Spleen (tissue), 11 donors: ENCODE measurements around the gene AMBRA1. TPM values are rescaled to one million over a fixed set of nuclear protein-coding genes. Genes with fewer than 3 reads are reported as not detected.
A peak's percentile ranks its signal among the peaks of the same experiment; 100 is the strongest.

ENCODE experiments used
- DNase-seq: peaks from one replicate; pipeline ENCODE4 v3.0.0-alpha.2; 2020
- H3K27ac ChIP-seq, 8 donors: fragments of 200-600 bp; sonication (generic) in 7 of 8; 1 replicate in 4 of 8; 2 replicates in 4 of 8; pipeline versions ENCODE4 v1.5.0 to v1.8.0; 2016 to 2021; ENCODE audit warnings: inconsistent platforms in 4 of 8, mild to moderate bottlenecking in 4 of 8, moderate library complexity in 1 of 8
- H3K27me3 ChIP-seq, 7 donors: fragments of 200-600 bp; sonication (generic) in 6 of 7; replicated peaks in 1 of 7; 1 replicate in 4 of 7; 2 replicates in 3 of 7; pipeline versions ENCODE4 v1.5.0 to v1.8.0; 2016 to 2021; ENCODE audit warnings: inconsistent platforms in 3 of 7, mild to moderate bottlenecking in 1 of 7
- H3K36me3 ChIP-seq, 6 donors: fragments of 200-600 bp; sonication (generic) in 5 of 6; 1 replicate in 4 of 6; 2 replicates in 2 of 6; pipeline versions ENCODE4 v1.5.0 to v1.8.0; 2016 to 2021; ENCODE audit warnings: inconsistent platforms in 2 of 6
- H3K4me1 ChIP-seq, 6 donors: fragments of 200-600 bp; sonication (generic) in 5 of 6; 1 replicate in 3 of 6; 2 replicates in 3 of 6; pipeline versions ENCODE4 v1.5.0 to v1.8.0; 2016 to 2021; ENCODE audit warnings: inconsistent platforms in 3 of 6
- H3K4me3 ChIP-seq, 8 donors: fragments of 200-600 bp; sonication (generic) in 7 of 8; 1 replicate in 4 of 8; 2 replicates in 4 of 8; pipeline versions ENCODE4 v1.5.0 to v1.8.0; 2016 to 2021; ENCODE audit warnings: inconsistent platforms in 4 of 8, mild to moderate bottlenecking in 4 of 8, moderate library complexity in 2 of 8
- H3K9me3 ChIP-seq, 8 donors: fragments of 200-600 bp; sonication (generic) in 7 of 8; 1 replicate in 4 of 8; 2 replicates in 4 of 8; pipeline versions ENCODE4 v1.5.0 to v1.8.0; 2016 to 2021; ENCODE audit warnings: inconsistent platforms in 4 of 8
- CTCF ChIP-seq, 11 experiments: fragments of 200-600 bp in 7 of 11; fragments of 450-650 bp in 4 of 11; sonication (generic) in 4 of 11; IDR thresholded peaks in 8 of 11; conservative IDR thresholded peaks in 3 of 11; 1 replicate in 7 of 11; 2 replicates in 4 of 11; pipeline versions ENCODE4 v1.4.0 to v1.8.0; 2016 to 2021; ENCODE audit warnings: antibody characterized with exemption in 11 of 11, inconsistent platforms in 4 of 11, mild to moderate bottlenecking in 1 of 11
- POLR2A ChIP-seq, 3 donors: fragments of 450-650 bp; IDR thresholded peaks; one replicate each; pipeline ENCODE4 v1.5.1; 2017; ENCODE audit warnings: antibody characterized with exemption in 3 of 3, mild to moderate bottlenecking in 1 of 3
- POLR2AphosphoS5 ChIP-seq, 3 donors: sonication (generic); formaldehyde crosslinking; IDR thresholded peaks; one replicate each; pipeline ENCODE4 v1.5.1; 2017; ENCODE audit warnings: antibody characterized with exemption in 3 of 3
- WGBS, 5 donors: extraction: QIAGEN DNeasy Blood & Tissue Kit in 3 of 5; methylation state at CpG; one replicate each; pipeline versions ENCODE4 v1.1.5 to v1.1.7; 2013 to 2018; 5-methylcytosine and 5-hydroxymethylcytosine counted together
- intact Hi-C: fragments of 100-400 bp; cut with DNase I; formaldehyde crosslinking; loops from one replicate; pipeline ENCODE4 v1.15.0; 2023; ENCODE audit warnings: low total_unique reads
- polyA plus RNA-seq, 3 donors: library from polyadenylated mRNA; stranded (reverse); fragments of 200-250 nt; gene quantifications; one replicate each; pipeline ENCODE4 v1.2.1, GENCODE V29; 2013
- total RNA-seq, 7 donors: library from RNA; depleted of rRNA in 3 of 7; stranded (reverse); fragments of >200 nt in 3 of 7; fragmentation: NEBNext Ultra II Directional in 4 of 7; extraction: Animal tissue kit (Norgen Biotek cat#: 25700) in 4 of 7; gene quantifications; one replicate each; pipeline versions ENCODE4 v1.1.0 to v1.2.1, GENCODE V29; 2016 to 2021
- donor health status: healthy with polysubstance abuse.
- donor health status: DM: no; HTN: no; CAD: no; lungs with moderate emphysema.
- donor health status: DM: no; HTN: no; CAD: no.
- donor health status: Bipolar disorder and iron deficiency.
- donor health status: healthy.
- donor health status: DM: no; HTN: no; CAD: no.
- donor health status: DM: yes; HTN: yes; CAD: no.

The AMBRA1 gene
- total and polyA plus RNA-seq, 10 donors = 3.6 to 54.6 (median 37.7) TPM

DNA sequence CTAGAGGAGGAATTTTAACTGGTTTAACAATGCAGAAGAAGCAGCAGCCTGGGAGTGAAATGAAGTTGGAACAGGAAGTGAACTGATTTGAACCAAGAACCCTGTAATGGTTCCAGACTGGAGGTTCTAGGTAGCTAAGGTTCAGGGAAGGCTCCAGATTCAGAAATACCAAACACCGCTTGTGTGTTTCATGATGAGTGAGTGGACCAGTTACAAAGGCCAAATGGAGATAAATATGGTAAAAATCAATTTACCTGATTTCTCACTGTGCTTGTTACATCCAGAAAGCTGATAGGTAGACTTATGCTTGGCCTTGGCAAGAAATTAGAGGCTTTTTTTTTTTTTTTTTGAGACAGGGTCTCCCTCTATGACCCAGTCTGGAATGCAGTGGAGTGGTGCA, 36.4 kb upstream of the AMBRA1 start:
- Histone ChIP-seq H3K4me1 (peaks cover 0 to 15% (median 0%) of the 10 kb centered on the region in 6 donors), H3K27ac (no peak overlapping the region), H3K27me3 (no peaks in the 10 kb centered on the region), H3K9me3 (no peaks in the 10 kb centered on the region), H3K36me3 (peaks cover 0 to 98% (median 62%) of the 10 kb centered on the region in 6 donors), H3K4me3 (no peak overlapping the region)
- intact Hi-C loops = no loop called here
- no peak for DNase-seq
- WGBS, 5 donors = 94 to 100% (median 97%) methylated on average over 1 of the region's 1 CpG
- no peak for TF ChIP-seq POLR2AphosphoS5 (IDR thresholded peaks at IDR 0.05)
- no peak for TF ChIP-seq CTCF (IDR thresholded peaks at IDR 0.05 in 8 of 11, conservative IDR thresholded peaks at IDR 0.05 in 3 of 11)
- no peak for TF ChIP-seq POLR2A (IDR thresholded peaks at IDR 0.05)

DNA sequence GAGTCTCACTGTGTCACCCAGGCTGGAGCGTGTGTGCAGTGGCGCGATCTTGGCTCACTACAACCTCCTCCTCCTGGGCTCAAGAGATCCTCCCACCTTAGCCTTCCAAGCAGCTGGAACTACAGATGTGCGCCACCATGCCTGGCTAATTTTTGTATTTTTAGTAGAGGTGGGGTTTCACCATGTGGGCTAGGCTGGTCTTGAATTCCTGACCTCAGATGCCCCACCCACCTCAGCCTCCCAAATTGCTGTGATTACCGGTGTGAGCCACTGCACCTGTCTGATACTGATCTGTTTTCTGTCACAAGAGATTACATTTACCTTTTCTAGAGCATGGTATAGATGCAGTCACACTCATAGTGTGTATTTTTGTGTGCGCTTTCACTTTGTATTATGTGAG, 35.1 kb upstream of the AMBRA1 start:
- WGBS, 5 donors = 86 to 97% (median 93%) methylated on average over 6 of the region's 6 CpGs
- TF ChIP-seq POLR2AphosphoS5 (IDR thresholded peaks at IDR 0.05) (no peak), CTCF (IDR thresholded peaks at IDR 0.05 in 8 of 11, conservative IDR thresholded peaks at IDR 0.05 in 3 of 11) (no peak), POLR2A (IDR thresholded peaks at IDR 0.05) (no peak)
- Histone ChIP-seq H3K36me3 (peaks cover 0 to 98% (median 70%) of the 10 kb centered on the region in 6 donors), H3K27me3 (no peaks in the 10 kb centered on the region), H3K4me3 (no peak overlapping the region), H3K4me1 (peaks cover 0 to 15% (median 0%) of the 10 kb centered on the region in 6 donors), H3K27ac (no peak overlapping the region), H3K9me3 (no peaks in the 10 kb centered on the region)
- DNase-seq = no peak
- intact Hi-C loops = no loop called here

DNA sequence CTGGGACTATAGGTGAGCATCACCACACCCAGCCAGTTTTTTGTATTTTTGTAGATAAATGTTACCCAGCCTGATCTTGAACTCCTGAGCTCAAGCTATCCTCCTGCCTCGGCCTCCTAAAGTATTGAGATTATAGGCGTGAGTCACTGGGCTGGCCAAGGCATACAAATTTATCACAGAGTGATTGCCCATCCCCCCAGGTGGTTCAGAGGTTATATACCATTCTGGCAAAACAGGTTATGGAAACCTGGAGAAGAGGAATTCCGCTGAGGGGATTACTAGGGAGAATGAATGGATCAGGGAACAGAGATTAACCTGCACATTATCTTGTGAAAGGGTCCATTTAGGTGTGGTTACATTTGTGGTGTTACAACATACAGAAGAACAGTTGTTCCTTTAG, 31.6 kb upstream of the AMBRA1 start:
- 90 to 98% (median 95%) methylated on average over 3 of the region's 3 CpGs for WGBS, 5 donors
- Histone ChIP-seq H3K27ac (no peak overlapping the region), H3K4me1 (peaks cover 0 to 30% (median 12%) of the 10 kb centered on the region in 6 donors), H3K27me3 (no peaks in the 10 kb centered on the region), H3K36me3 (peaks cover 0 to 100% (median 68%) of the 10 kb centered on the region in 6 donors), H3K9me3 (no peaks in the 10 kb centered on the region), H3K4me3 (no peak overlapping the region)
- no peak for DNase-seq
- TF ChIP-seq POLR2AphosphoS5 (IDR thresholded peaks at IDR 0.05) = no peak
- TF ChIP-seq POLR2A (IDR thresholded peaks at IDR 0.05) = no peak
- TF ChIP-seq CTCF (IDR thresholded peaks at IDR 0.05 in 8 of 11, conservative IDR thresholded peaks at IDR 0.05 in 3 of 11) = no peak
- intact Hi-C loops = no loop called here

GRCh38 chr11:46618837-46619236, 25.0 kb upstream of the AMBRA1 start:
- Histone ChIP-seq H3K4me3 (peak overlapping the region in 5 of 8 donors; percentile 78 to 97 (median 90)), H3K9me3 (no peaks in the 10 kb centered on the region), H3K27ac (peak overlapping the region in 1 of 8 donors; percentile 99), H3K27me3 (no peaks in the 10 kb centered on the region), H3K36me3 (peaks cover 0 to 45% (median 19%) of the 10 kb centered on the region in 6 donors), H3K4me1 (peaks cover 14 to 82% (median 53%) of the 10 kb centered on the region in 6 donors)
- WGBS, 5 donors = 79 to 87% (median 82%) methylated on average over 6 of the region's 6 CpGs
- no peak for TF ChIP-seq POLR2A (IDR thresholded peaks at IDR 0.05)
- TF ChIP-seq POLR2AphosphoS5 (IDR thresholded peaks at IDR 0.05) = no peak
- TF ChIP-seq CTCF (IDR thresholded peaks at IDR 0.05 in 8 of 11, conservative IDR thresholded peaks at IDR 0.05 in 3 of 11) = no peak
- DNase-seq = no peak
- intact Hi-C loops = no loop called here
